ENCODE measurements around the gene ZFAND3. TPM values are rescaled to one million over a fixed set of nuclear protein-coding genes. Genes with fewer than 3 reads are reported as not detected.

The ZFAND3 gene
- total RNA-seq, 1 experiment from 2014 or later: 107 TPM

- CTCF ChIA-PET: no interaction called here
- Mint-ChIP-seq H3K36me3 (ENCODE audit: insufficient read depth, unreplicated experiment) (peaks cover 30% of the 10 kb centered on the region), H3K27me3 (ENCODE audit: insufficient read depth, unreplicated experiment) (no peaks in the 10 kb centered on the region), H3K27ac (ENCODE audit: unreplicated experiment) (no peak overlapping the region), H3K4me3 (ENCODE audit: unreplicated experiment) (no peak overlapping the region), H3K9me3 (ENCODE audit: unreplicated experiment) (no peaks in the 10 kb centered on the region), H3K4me1 (ENCODE audit: low read depth, unreplicated experiment) (peaks cover 30% of the 10 kb centered on the region)
- no peak for DNase-seq
- H3K36me3 ChIP-seq (ENCODE audit: control insufficient read depth, insufficient read depth, low read length): peaks cover 1% of the 10 kb centered on the region; the same call in 1 of the 2 replicates
- BruUV-seq (replicated peaks): no TSS peak
- TF ChIP-seq CTCF (IDR thresholded peaks at IDR 0.05; ENCODE audit: insufficient read depth in 1 of 2, low read depth in 1 of 2, low read length in 1 of 2, severe bottlenecking in 1 of 2, unreplicated experiment in 1 of 2): no peak
- intact Hi-C loops (cut with micrococcal nuclease; ENCODE audit: unreplicated experiment): no loop called here
- no peak overlapping the region for H3K4me3 ChIP-seq (ENCODE audit: low read depth, low read length)
- H3K27me3 ChIP-seq (replicated peaks; ENCODE audit: control insufficient read depth, insufficient read depth, low read length): no peaks in the 10 kb centered on the region
- no peaks in the 10 kb centered on the region for H3K9me3 ChIP-seq
- POLR2A ChIA-PET: no interaction called here
- peaks cover 6% of the 10 kb centered on the region; the same call in 1 of the 2 replicates for H3K4me1 ChIP-seq
Measured at GRCh38 chr6:38134704-38135088, 315.2 kb downstream of the ZFAND3 start.

- Mint-ChIP-seq H3K27me3 (ENCODE audit: insufficient read depth, unreplicated experiment) (no peaks in the 10 kb centered on the region), H3K4me1 (ENCODE audit: low read depth, unreplicated experiment) (peaks cover 42% of the 10 kb centered on the region), H3K27ac (ENCODE audit: unreplicated experiment) (no peak overlapping the region), H3K4me3 (ENCODE audit: unreplicated experiment) (no peak overlapping the region), H3K9me3 (ENCODE audit: unreplicated experiment) (no peaks in the 10 kb centered on the region), H3K36me3 (ENCODE audit: insufficient read depth, unreplicated experiment) (peaks cover 34% of the 10 kb centered on the region)
- Histone ChIP-seq H3K9me3 (no peaks in the 10 kb centered on the region), H3K36me3 (ENCODE audit: control insufficient read depth, insufficient read depth, low read length) (peaks cover 1% of the 10 kb centered on the region; the same call in 1 of the 2 replicates), H3K27me3 (replicated peaks; ENCODE audit: control insufficient read depth, insufficient read depth, low read length) (no peaks in the 10 kb centered on the region), H3K4me1 (peaks cover 6% of the 10 kb centered on the region; the same call in 1 of the 2 replicates), H3K4me3 (ENCODE audit: low read depth, low read length) (no peak overlapping the region)
- TF ChIP-seq CTCF (IDR thresholded peaks at IDR 0.05; ENCODE audit: insufficient read depth in 1 of 2, low read depth in 1 of 2, low read length in 1 of 2, severe bottlenecking in 1 of 2, unreplicated experiment in 1 of 2): no peak
- ChIA-PET CTCF (interaction anchor here (0.7 kb wide), 1 partner anchor 320 kb away, joined by 3 read pairs; no protein-coding TSS in a partner anchor), POLR2A (no interaction called here)
- no peak for DNase-seq
- intact Hi-C loops (cut with micrococcal nuclease; ENCODE audit: unreplicated experiment): no loop called here
- no TSS peak for BruUV-seq (replicated peaks)
Measured at GRCh38 chr6:38136547-38136946, 317.0 kb downstream of the ZFAND3 start.

GRCh38 chr6:38137608-38138265, 318.2 kb downstream of the ZFAND3 start:
- H3K27ac Mint-ChIP-seq (ENCODE audit: unreplicated experiment): peak overlapping the region; percentile 5
- no peak overlapping the region for H3K4me3 Mint-ChIP-seq (ENCODE audit: unreplicated experiment)
- POLR2A ChIA-PET: no interaction called here

More at GRCh38 chr6:38137608-38138265, 318.2 kb downstream of the ZFAND3 start:
- Histone ChIP-seq H3K36me3 (ENCODE audit: control insufficient read depth, insufficient read depth, low read length) (peaks cover 1% of the 10 kb centered on the region; the same call in 1 of the 2 replicates), H3K4me3 (ENCODE audit: low read depth, low read length) (no peak overlapping the region), H3K4me1 (peaks cover 6% of the 10 kb centered on the region; the same call in 1 of the 2 replicates), H3K9me3 (no peaks in the 10 kb centered on the region), H3K27me3 (replicated peaks; ENCODE audit: control insufficient read depth, insufficient read depth, low read length) (no peaks in the 10 kb centered on the region)
- CTCF ChIA-PET: no interaction called here
- intact Hi-C loops (cut with micrococcal nuclease; ENCODE audit: unreplicated experiment): no loop called here
- DNase-seq: no peak
- BruUV-seq (replicated peaks): no TSS peak
- Mint-ChIP-seq H3K36me3 (ENCODE audit: insufficient read depth, unreplicated experiment) (peaks cover 38% of the 10 kb centered on the region), H3K4me1 (ENCODE audit: low read depth, unreplicated experiment) (peaks cover 41% of the 10 kb centered on the region), H3K27me3 (ENCODE audit: insufficient read depth, unreplicated experiment) (no peaks in the 10 kb centered on the region), H3K9me3 (ENCODE audit: unreplicated experiment) (no peaks in the 10 kb centered on the region)
- TF ChIP-seq CTCF (IDR thresholded peaks at IDR 0.05; ENCODE audit: insufficient read depth in 1 of 2, low read depth in 1 of 2, low read length in 1 of 2, severe bottlenecking in 1 of 2, unreplicated experiment in 1 of 2): no peak

Data from Caco-2 (cell line).